HepG2 (cell line): Measurements from ENCODE around the gene CCDC167.

Experiments
- RAD21 ChIP-seq: fragments of 450-650 bp; formaldehyde crosslinking; IDR thresholded peaks from 2 replicates; pipeline ENCODE4 v1.5.0; 2020; ENCODE audit warnings: mild to moderate bottlenecking
- SRSF9 ChIP-seq: fragments of 200-400 bp; formaldehyde crosslinking; IDR thresholded peaks from 2 replicates; pipeline ENCODE4 v1.6.1; 2018; ENCODE audit warnings: borderline replicate concordance, mild to moderate bottlenecking, low read depth, low read length; ENCODE audit not compliant: insufficient read depth, poor library complexity, severe bottlenecking
- ZNF790 ChIP-seq: sonication (generic); formaldehyde crosslinking; IDR thresholded peaks from 2 replicates; pipeline ENCODE4 v1.8.0; 2022; ENCODE audit warnings: missing genetic modification reagents, mild to moderate bottlenecking, borderline replicate concordance
- TF ChIP-seq, protein P1 (sequence below): sonication (generic); formaldehyde crosslinking; conservative IDR thresholded peaks from 2 replicates; pipeline ENCODE4 v1.8.0; 2022; ENCODE audit warnings: mild to moderate bottlenecking, moderate library complexity, missing genetic modification reagents
- TF ChIP-seq, protein P2 (sequence below): sonication (generic); formaldehyde crosslinking; IDR thresholded peaks from 2 replicates; pipeline ENCODE4 v1.5.0; 2020; ENCODE audit warnings: mild to moderate bottlenecking, missing genetic modification reagents, moderate library complexity

DNA sequence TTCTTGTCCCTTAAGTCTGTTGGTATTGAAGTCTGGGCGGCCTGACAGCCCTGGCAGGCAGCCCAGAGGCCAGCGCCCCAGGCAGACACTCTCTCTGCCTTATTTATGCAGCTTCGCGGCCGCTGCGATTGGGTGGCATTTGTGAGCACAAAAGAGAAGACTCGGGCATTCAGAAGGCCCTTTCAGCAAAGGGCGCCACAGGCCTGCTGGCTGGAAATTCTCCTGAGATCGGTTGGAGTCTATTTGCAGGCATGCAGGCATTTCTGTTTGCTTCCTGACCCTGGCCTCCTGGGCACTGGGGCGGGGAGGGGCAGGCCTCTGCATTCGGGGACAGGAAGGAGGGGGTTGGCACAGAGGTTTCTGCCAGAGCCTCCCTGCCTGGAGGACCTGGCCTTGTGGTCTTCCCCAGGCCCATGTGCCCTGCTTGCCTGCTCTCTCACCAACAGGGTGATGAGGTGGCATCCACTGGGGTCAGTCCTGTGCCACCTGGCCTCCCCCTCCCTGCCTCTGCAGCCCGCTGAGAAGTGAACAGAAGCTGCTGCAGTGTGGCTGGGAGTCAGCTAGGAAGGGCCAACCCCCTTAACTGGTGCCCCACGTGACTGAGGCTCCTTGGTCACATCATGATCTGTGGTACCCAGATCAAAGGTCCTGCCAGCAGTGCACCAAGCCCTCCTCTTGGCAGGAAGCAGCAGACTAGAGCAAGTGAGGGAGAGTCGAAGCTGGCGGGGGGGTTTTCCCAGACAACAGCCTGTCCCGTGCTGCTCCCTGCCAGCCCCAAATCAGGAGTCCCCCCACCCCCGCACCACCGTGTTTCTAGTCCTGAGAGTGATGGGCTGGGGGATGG lies 16.6 kb upstream of the CCDC167 start:
- TF ChIP-seq, protein P1, sequence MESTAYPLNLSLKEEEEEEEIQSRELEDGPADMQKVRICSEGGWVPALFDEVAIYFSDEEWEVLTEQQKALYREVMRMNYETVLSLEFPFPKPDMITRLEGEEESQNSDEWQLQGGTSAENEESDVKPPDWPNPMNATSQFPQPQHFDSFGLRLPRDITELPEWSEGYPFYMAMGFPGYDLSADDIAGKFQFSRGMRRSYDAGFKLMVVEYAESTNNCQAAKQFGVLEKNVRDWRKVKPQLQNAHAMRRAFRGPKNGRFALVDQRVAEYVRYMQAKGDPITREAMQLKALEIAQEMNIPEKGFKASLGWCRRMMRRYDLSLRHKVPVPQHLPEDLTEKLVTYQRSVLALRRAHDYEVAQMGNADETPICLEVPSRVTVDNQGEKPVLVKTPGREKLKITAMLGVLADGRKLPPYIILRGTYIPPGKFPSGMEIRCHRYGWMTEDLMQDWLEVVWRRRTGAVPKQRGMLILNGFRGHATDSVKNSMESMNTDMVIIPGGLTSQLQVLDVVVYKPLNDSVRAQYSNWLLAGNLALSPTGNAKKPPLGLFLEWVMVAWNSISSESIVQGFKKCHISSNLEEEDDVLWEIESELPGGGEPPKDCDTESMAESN (CRISPR knock-in tag): no peak
- TF ChIP-seq RAD21 (CRISPR knock-in tag) (no peak), SRSF9 (no peak), ZNF790 (CRISPR knock-in tag) (no peak)
- TF ChIP-seq, protein P2, sequence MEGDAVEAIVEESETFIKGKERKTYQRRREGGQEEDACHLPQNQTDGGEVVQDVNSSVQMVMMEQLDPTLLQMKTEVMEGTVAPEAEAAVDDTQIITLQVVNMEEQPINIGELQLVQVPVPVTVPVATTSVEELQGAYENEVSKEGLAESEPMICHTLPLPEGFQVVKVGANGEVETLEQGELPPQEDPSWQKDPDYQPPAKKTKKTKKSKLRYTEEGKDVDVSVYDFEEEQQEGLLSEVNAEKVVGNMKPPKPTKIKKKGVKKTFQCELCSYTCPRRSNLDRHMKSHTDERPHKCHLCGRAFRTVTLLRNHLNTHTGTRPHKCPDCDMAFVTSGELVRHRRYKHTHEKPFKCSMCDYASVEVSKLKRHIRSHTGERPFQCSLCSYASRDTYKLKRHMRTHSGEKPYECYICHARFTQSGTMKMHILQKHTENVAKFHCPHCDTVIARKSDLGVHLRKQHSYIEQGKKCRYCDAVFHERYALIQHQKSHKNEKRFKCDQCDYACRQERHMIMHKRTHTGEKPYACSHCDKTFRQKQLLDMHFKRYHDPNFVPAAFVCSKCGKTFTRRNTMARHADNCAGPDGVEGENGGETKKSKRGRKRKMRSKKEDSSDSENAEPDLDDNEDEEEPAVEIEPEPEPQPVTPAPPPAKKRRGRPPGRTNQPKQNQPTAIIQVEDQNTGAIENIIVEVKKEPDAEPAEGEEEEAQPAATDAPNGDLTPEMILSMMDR (CRISPR knock-in tag): no peak
